ENCODE measurements around the gene HCN2. TPM values are rescaled to one million over a fixed set of nuclear protein-coding genes. Genes with fewer than 3 reads are reported as not detected.

Gene HCN2
- total and polyA plus RNA-seq, 10 of the 15 experiments (the other 5 are each of a cell fraction or from before 2014, with no cell fraction given): 0.01 to 0.54 (median 0.08) TPM; not detected in 4

DNA sequence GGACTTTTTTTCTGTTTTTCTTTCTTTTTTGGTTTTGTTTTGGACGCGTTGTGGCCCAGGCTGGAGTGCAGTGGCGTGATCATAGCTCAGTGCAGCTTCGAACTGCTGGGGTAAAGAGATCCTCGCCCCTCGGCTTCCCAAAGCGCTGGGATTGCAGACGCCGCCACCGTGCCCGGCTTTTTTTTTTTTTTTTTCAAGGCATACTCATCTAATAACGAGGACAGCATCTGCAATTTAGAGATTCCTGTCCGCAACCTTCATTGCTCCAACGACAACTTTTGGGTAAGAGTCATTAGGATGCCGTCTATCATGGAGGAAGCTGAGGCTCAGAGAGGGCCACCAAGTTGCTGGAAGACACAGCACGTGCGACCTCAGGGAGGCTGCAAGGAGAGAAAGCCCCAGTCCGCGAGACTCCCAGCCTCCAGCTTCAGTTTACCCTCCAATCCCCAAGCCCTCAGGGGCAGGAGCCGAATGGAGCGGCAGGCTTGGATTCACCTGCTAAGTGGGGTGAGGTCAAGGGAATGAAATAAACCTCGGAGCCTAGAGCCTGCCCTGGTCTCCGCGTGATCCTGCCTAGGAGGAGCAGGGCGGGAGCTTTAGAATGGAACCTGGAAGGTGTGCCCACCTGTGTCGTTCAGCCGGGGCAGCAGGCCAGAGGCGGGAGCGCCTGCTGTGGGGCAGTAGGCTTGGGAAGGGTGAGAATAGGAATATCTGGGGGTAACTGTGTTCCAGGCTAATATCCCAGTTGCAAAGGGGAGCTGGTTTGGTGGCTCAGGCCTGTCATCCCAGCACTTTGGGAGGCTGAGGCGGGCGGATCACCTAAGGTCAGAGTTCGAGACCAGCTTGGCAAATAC, 44.3 kb downstream of the HCN2 start (continued):
- TF ChIP-seq, protein P1, sequence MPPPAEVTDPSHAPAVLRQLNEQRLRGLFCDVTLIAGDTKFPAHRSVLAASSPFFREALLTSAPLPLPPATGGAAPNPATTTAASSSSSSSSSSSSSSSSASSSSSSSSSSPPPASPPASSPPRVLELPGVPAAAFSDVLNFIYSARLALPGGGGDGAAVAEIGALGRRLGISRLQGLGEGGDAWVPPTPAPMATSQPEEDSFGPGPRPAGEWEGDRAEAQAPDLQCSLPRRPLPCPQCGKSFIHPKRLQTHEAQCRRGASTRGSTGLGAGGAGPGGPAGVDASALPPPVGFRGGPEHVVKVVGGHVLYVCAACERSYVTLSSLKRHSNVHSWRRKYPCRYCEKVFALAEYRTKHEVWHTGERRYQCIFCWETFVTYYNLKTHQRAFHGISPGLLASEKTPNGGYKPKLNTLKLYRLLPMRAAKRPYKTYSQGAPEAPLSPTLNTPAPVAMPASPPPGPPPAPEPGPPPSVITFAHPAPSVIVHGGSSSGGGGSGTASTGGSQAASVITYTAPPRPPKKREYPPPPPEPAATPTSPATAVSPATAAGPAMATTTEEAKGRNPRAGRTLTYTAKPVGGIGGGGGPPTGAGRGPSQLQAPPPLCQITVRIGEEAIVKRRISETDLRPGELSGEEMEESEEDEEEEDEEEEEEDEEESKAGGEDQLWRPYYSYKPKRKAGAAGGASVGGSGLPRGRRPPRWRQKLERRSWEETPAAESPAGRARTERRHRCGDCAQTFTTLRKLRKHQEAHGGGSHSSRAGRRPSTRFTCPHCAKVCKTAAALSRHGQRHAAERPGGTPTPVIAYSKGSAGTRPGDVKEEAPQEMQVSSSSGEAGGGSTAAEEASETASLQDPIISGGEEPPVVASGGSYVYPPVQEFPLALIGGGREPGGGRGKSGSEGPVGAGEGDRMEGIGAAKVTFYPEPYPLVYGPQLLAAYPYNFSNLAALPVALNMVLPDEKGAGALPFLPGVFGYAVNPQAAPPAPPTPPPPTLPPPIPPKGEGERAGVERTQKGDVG (CRISPR knock-in tag; IDR thresholded peaks at IDR 0.05): no peak
- TF ChIP-seq TAF1 (IDR thresholded peaks at IDR 0.05; ENCODE audit: borderline replicate concordance, low read depth, low read length): no peak

GRCh38 chr19:634975-635652, 45.4 kb downstream of the HCN2 start:
- Histone ChIP-seq H3K9ac (ENCODE audit: control insufficient read depth, insufficient read depth, low read length) (no peak overlapping the region), H3K36me3 (ENCODE audit: control insufficient read depth in 2 of 2, insufficient read depth in 2 of 2, low read length in 1 of 2) (no peaks in the 10 kb centered on the region; a peak in 1 of 4 replicates), H3K4me1 (ENCODE audit: control insufficient read depth, insufficient read depth, low read length) (peaks cover 37% of the 10 kb centered on the region), H4K20me1 (ENCODE audit: control insufficient read depth, insufficient read depth) (no peaks in the 10 kb centered on the region), H2AFZ (ENCODE audit: control insufficient read depth, low read depth, low read length) (no peak overlapping the region), H3K27ac (ENCODE audit: control insufficient read depth, insufficient read depth) (no peak overlapping the region), H3K4me2 (ENCODE audit: control insufficient read depth, insufficient read depth) (no peak overlapping the region), H3K4me3 (no peak overlapping the region), H3K79me2 (ENCODE audit: control insufficient read depth, insufficient read depth, low read length) (peaks cover 16% of the 10 kb centered on the region), H3K27me3 (replicated peaks in 1 of 2; ENCODE audit: control insufficient read depth in 2 of 2, insufficient read depth in 2 of 2, low read length in 1 of 2) (no peaks in the 10 kb centered on the region), H3K9me3 (replicated peaks; ENCODE audit: control insufficient read depth, insufficient read depth, low read length) (no peaks in the 10 kb centered on the region)
- no peak for FAIRE-seq
- ChIA-PET SMC1A (ENCODE audit: uncharacterized antibody, unreplicated experiment) (no interaction called here), CTCF (interaction anchor here (0.9 kb wide), 1 partner anchor 103 kb away, joined by 3 read pairs; no protein-coding TSS in a partner anchor), POLR2A (no interaction called here), RAD21 (ENCODE audit: unreplicated experiment) (no interaction called here)
- no TSS peak for BruUV-seq (replicated peaks)
- in situ Hi-C loops (cut with MboI): no loop called here
- intact Hi-C loops (cut with micrococcal nuclease; ENCODE audit: unreplicated experiment): loop anchor here (5.0 kb wide), 1 partner anchor 63 kb away; the partner anchor contains the start of gene BSG
- WGBS (ENCODE audit: insufficient coverage, insufficient replicate concordance, low lambda C conversion rate, missing lambda C conversion rate): 80% methylated on average over 16 of the region's 16 CpGs
- no peak for TF ChIP-seq CBX3 (IDR thresholded peaks at IDR 0.05; ENCODE audit: borderline replicate concordance, low read depth)
- no peak for TF ChIP-seq NFYA (IDR thresholded peaks at IDR 0.05; ENCODE audit: borderline replicate concordance, low read depth, low read length)
- TF ChIP-seq MTA3 (IDR thresholded peaks at IDR 0.05; ENCODE audit: borderline replicate concordance, low read length): no peak
- no peak for TF ChIP-seq SREBF2 (IDR thresholded peaks at IDR 0.05; ENCODE audit: low read length)
- no peak for ATAC-seq
- no peak for DNase-seq (ENCODE audit: low read depth, low spot score)
